Mesothelial cell of epicardium (in vitro differentiated cells): Measurements from ENCODE around the gene CASP14. TPM values are rescaled to one million over a fixed set of nuclear protein-coding genes. Genes with fewer than 3 reads are reported as not detected.
"Not testable (repeated sequence)": the region's sequence is repeated elsewhere in the genome, so short reads cannot be mapped to it uniquely, and the experiment has no call there.

Experiments used
- DNase-seq, 2 experiments: peaks; one replicate each; pipeline ENCODE4 v3.0.0; 2021; ENCODE audit warnings: low spot score in 2 of 2; ENCODE audit not compliant: unreplicated experiment in 2 of 2
- H3K27ac Mint-ChIP-seq: 2 replicates; pipeline ENCODE4 v1.8.0; 2021; ENCODE audit warnings: mixed read lengths
- H3K27me3 Mint-ChIP-seq: 2 replicates; pipeline ENCODE4 v1.8.0; 2021; ENCODE audit warnings: low read depth, mixed read lengths
- H3K36me3 Mint-ChIP-seq: 2 replicates; pipeline ENCODE4 v1.8.0; 2021; ENCODE audit warnings: mixed read lengths
- H3K4me1 Mint-ChIP-seq: 2 replicates; pipeline ENCODE4 v1.8.0; 2021; ENCODE audit warnings: mixed read lengths
- H3K4me3 Mint-ChIP-seq: 2 replicates; pipeline ENCODE4 v1.8.0; 2021; ENCODE audit warnings: mild to moderate bottlenecking, moderate library complexity, mixed read lengths
- H3K9me3 Mint-ChIP-seq: 2 replicates; pipeline ENCODE4 v1.8.0; 2021; ENCODE audit warnings: mixed read lengths
- total RNA-seq: library from RNA; stranded (reverse); gene quantifications from 3 replicates; pipeline ENCODE4 v1.2.1, GENCODE V29; 2021
- TF ChIP-seq, protein P1 (sequence below): fragments of 200-600 bp; sonication (generic); IDR thresholded peaks from one replicate; pipeline ENCODE4 v1.5.0; 2021; ENCODE audit warnings: antibody characterized with exemption; ENCODE audit not compliant: unreplicated experiment

The CASP14 gene
- total RNA-seq, 1 donor from 2014 or later, result not detected

GRCh38 chr19:15074371-15074770, 25.1 kb downstream of the CASP14 start:
- peaks cover 2% of the 10 kb centered on the region for H3K4me1 Mint-ChIP-seq
- H3K36me3 Mint-ChIP-seq, result no peaks in the 10 kb centered on the region
- H3K9me3 Mint-ChIP-seq, result peaks cover 29% of the 10 kb centered on the region
- TF ChIP-seq, protein P1, sequence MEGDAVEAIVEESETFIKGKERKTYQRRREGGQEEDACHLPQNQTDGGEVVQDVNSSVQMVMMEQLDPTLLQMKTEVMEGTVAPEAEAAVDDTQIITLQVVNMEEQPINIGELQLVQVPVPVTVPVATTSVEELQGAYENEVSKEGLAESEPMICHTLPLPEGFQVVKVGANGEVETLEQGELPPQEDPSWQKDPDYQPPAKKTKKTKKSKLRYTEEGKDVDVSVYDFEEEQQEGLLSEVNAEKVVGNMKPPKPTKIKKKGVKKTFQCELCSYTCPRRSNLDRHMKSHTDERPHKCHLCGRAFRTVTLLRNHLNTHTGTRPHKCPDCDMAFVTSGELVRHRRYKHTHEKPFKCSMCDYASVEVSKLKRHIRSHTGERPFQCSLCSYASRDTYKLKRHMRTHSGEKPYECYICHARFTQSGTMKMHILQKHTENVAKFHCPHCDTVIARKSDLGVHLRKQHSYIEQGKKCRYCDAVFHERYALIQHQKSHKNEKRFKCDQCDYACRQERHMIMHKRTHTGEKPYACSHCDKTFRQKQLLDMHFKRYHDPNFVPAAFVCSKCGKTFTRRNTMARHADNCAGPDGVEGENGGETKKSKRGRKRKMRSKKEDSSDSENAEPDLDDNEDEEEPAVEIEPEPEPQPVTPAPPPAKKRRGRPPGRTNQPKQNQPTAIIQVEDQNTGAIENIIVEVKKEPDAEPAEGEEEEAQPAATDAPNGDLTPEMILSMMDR, result no peak
- H3K27ac Mint-ChIP-seq, result no peak overlapping the region
- DNase-seq, result no peak
- H3K27me3 Mint-ChIP-seq, result no peaks in the 10 kb centered on the region
- H3K4me3 Mint-ChIP-seq, result no peak overlapping the region

- H3K4me1 Mint-ChIP-seq, result peaks cover 2% of the 10 kb centered on the region
- H3K27me3 Mint-ChIP-seq, result no peaks in the 10 kb centered on the region
- no peaks in the 10 kb centered on the region for H3K36me3 Mint-ChIP-seq
- no peak for DNase-seq
- peaks cover 23% of the 10 kb centered on the region for H3K9me3 Mint-ChIP-seq
- TF ChIP-seq, protein P1, result no peak
- no peak overlapping the region for H3K27ac Mint-ChIP-seq
- no peak overlapping the region for H3K4me3 Mint-ChIP-seq
Measured at GRCh38 chr19:15075806-15076205, 26.5 kb downstream of the CASP14 start.

DNA sequence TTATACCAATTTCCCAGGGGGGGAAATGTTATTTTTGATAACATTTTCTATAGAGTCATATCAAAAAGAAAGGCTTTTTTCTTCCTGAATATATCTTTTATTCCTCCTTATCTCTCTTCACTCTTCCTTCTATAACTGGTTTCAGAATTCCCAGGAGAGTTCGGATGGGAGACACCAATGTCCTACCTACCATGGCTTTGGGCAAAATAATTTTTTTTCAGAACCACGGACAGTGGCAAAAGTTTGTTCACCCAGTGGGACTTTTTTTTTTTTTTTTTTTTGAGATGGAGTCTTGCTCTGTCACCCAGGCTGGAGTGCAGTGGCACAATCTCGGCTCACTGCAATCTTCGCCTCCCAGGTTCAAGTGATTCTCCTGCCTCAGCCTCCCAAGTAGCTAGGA, 30.7 kb downstream of the CASP14 start:
- not testable (repeated sequence) for H3K4me1 Mint-ChIP-seq, H3K27ac Mint-ChIP-seq, H3K27me3 Mint-ChIP-seq, H3K4me3 Mint-ChIP-seq, DNase-seq, H3K36me3 Mint-ChIP-seq
- peaks cover 11% of the 10 kb centered on the region for H3K9me3 Mint-ChIP-seq

GRCh38 chr19:15081911-15082310, 32.6 kb downstream of the CASP14 start, which contains the start of gene OR1I1:
Gene OR1I1 (plus strand): TSS chr19:15082211. CDS start chr19:15087066, 4,855 bp downstream.
- Mint-ChIP-seq H3K27me3 (peaks cover 11% of the 10 kb centered on the region), H3K9me3 (peaks cover 5% of the 10 kb centered on the region), H3K36me3 (no peaks in the 10 kb centered on the region), H3K27ac (no peak within 1 kb of the TSS), H3K4me3 (no peak within 1 kb of the TSS), H3K4me1 (no peaks in the 10 kb centered on the region)
- TF ChIP-seq, protein P1, result no peak
- no peak for DNase-seq

DNA sequence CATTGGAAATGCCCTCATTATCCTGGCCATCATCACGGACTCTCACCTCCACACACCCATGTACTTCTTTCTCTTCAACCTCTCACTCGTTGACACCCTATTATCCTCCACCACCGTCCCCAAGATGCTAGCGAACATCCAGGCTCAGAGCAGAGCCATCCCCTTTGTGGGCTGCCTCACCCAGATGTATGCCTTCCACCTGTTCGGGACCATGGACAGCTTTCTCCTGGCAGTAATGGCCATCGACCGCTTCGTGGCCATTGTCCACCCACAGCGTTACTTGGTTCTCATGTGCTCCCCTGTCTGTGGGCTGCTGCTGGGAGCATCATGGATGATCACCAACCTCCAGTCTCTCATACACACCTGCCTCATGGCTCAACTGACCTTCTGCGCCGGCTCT, 37.9 kb downstream of the CASP14 start:
- peaks cover 2% of the 10 kb centered on the region for H3K4me1 Mint-ChIP-seq
- no peak overlapping the region for H3K4me3 Mint-ChIP-seq
- TF ChIP-seq, protein P1, result no peak
- no peak overlapping the region for H3K27ac Mint-ChIP-seq
- H3K27me3 Mint-ChIP-seq, result peaks cover 20% of the 10 kb centered on the region
- H3K36me3 Mint-ChIP-seq, result no peaks in the 10 kb centered on the region
- no peak for DNase-seq
- no peaks in the 10 kb centered on the region for H3K9me3 Mint-ChIP-seq

GRCh38 chr19:15091918-15092753, 42.9 kb downstream of the CASP14 start:
- H3K27me3 Mint-ChIP-seq, result peaks cover 11% of the 10 kb centered on the region
- no peak overlapping the region for H3K4me3 Mint-ChIP-seq
- no peaks in the 10 kb centered on the region for H3K36me3 Mint-ChIP-seq
- DNase-seq, result no peak
- no peak overlapping the region for H3K27ac Mint-ChIP-seq
- H3K4me1 Mint-ChIP-seq, result peaks cover 2% of the 10 kb centered on the region
- no peaks in the 10 kb centered on the region for H3K9me3 Mint-ChIP-seq
- TF ChIP-seq, protein P1, result peak; percentile 95
